Adrenal gland (tissue), 12 donors: ENCODE data around the gene CD177. TPM values are rescaled to one million over a fixed set of nuclear protein-coding genes. Genes with fewer than 3 reads are reported as not detected.

Experiments used
- DNase-seq, 7 donors: peaks; one replicate each; pipeline ENCODE4 v3.0.0-alpha.2; 2019 to 2020
- H3K27ac ChIP-seq, 5 donors: fragments of 200-600 bp; sonication (generic) in 4 of 5; 1 replicate in 3 of 5; 2 replicates in 2 of 5; pipeline versions ENCODE4 v1.5.1 to v1.8.0; 2016 to 2020; ENCODE audit warnings: mild to moderate bottlenecking in 1 of 5
- H3K27me3 ChIP-seq: fragments of 200-600 bp; 2 replicates; pipeline ENCODE4 v1.8.0; 2021
- H3K36me3 ChIP-seq, 2 donors: fragments of 200-600 bp; replicated peaks in 1 of 2; 1 replicate in 1 of 2; 2 replicates in 1 of 2; pipeline versions ENCODE4 v1.5.1 to v1.8.0; 2018 to 2022
- H3K4me1 ChIP-seq, 2 donors: fragments of 200-600 bp; replicated peaks in 1 of 2; 1 replicate in 1 of 2; 2 replicates in 1 of 2; pipeline versions ENCODE4 v1.5.1 to v1.8.0; 2018 to 2021
- H3K4me3 ChIP-seq, 4 donors: fragments of 200-600 bp; sonication (generic) in 3 of 4; one replicate each; pipeline ENCODE4 v1.5.1; 2016 to 2018
- H3K9me3 ChIP-seq, 3 donors: fragments of 200-600 bp; sonication (generic) in 1 of 3; replicated peaks in 1 of 3; 1 replicate in 2 of 3; 2 replicates in 1 of 3; pipeline versions ENCODE4 v1.5.1 to v1.8.0; 2016 to 2021
- CTCF ChIP-seq, 6 experiments: fragments of 450-650 bp in 4 of 6; fragments of 200-600 bp in 2 of 6; sonication (generic) in 1 of 6; IDR thresholded peaks; 1 replicate in 5 of 6; 2 replicates in 1 of 6; pipeline versions ENCODE4 v1.5.1 to v1.8.0; 2016 to 2021; ENCODE audit warnings: antibody characterized with exemption in 6 of 6, mild to moderate bottlenecking in 2 of 6, moderate library complexity in 1 of 6
- POLR2A ChIP-seq, 2 donors: fragments of 450-650 bp; IDR thresholded peaks; one replicate each; pipeline ENCODE4 v1.6.1; 2017; ENCODE audit warnings: antibody characterized with exemption in 2 of 2, mild to moderate bottlenecking in 2 of 2, moderate library complexity in 1 of 2
- WGBS, 4 donors: extraction: QIAGEN DNeasy Blood & Tissue Kit in 2 of 4; methylation state at CpG; one replicate each; pipeline versions ENCODE4 v1.1.5 to v1.1.7; 2013 to 2017; 5-methylcytosine and 5-hydroxymethylcytosine counted together
- intact Hi-C, 2 donors: fragments of 100-400 bp; cut with DNase I; formaldehyde crosslinking; loops; one replicate each; pipeline versions ENCODE4 v1.14.1 to v1.15.0; 2022 to 2023
- polyA plus RNA-seq, 3 donors: library from polyadenylated mRNA; stranded (reverse); fragments of 200-250 nt in 2 of 3; fragments of 350-450 nt in 1 of 3; fragmentation: Illumina TruSeq in 1 of 3; extraction: RNeasy Lipid Tissue Mini Kit (QIAGEN cat#74804) in 1 of 3; gene quantifications; one replicate each; pipeline ENCODE4 v1.2.3, GENCODE V29; 2013 to 2014
- total RNA-seq, 9 donors: library from RNA; depleted of rRNA in 4 of 9; stranded (reverse); fragments of >200 nt in 4 of 9; fragments of 120-200 nt in 1 of 9; fragmentation: NEBNext Ultra II Directional in 1 of 9; extraction: Animal tissue kit (Norgen Biotek cat#: 25700) in 1 of 9; gene quantifications; one replicate each; pipeline versions ENCODE4 v1.1.0 to v1.2.4, GENCODE V29; 2013 to 2023
- donor health status: healthy with polysubstance abuse.
- donor health status: Bipolar disorder and iron deficiency.
- donor health status: DM: yes; HTN: yes; CAD: no.
- donor health status: DM: no; HTN: no; CAD: no.
- donor health status: DM: no; HTN: no; CAD: no.
- donor health status: DM: yes; HTN: yes; CAD: no.

The CD177 gene
- total and polyA plus RNA-seq, 12 donors, result 0.20 to 0.58 (median 0.39) TPM; not detected in 5

- intact Hi-C loops, result no loop called here
- no peaks in the 10 kb centered on the region for H3K27me3 ChIP-seq
- H3K36me3 ChIP-seq, result no peaks in the 10 kb centered on the region
- TF ChIP-seq CTCF (IDR thresholded peaks at IDR 0.05) (no peak), POLR2A (IDR thresholded peaks at IDR 0.05) (no peak)
- H3K4me3 ChIP-seq, result no peak overlapping the region
- H3K4me1 ChIP-seq, result no peaks in the 10 kb centered on the region
- H3K27ac ChIP-seq, result no peak overlapping the region
- DNase-seq, result no peak
- 39 to 55% (median 50%) methylated on average over 4 of the region's 4 CpGs for WGBS, 4 donors
- no peaks in the 10 kb centered on the region for H3K9me3 ChIP-seq
These were observed 44.0 kb upstream of the CD177 start for GRCh38 chr19:43309466-43309865.

GRCh38 chr19:43310221-43310620 lies 43.3 kb upstream of the CD177 start:
- TF ChIP-seq POLR2A (IDR thresholded peaks at IDR 0.05) (no peak), CTCF (IDR thresholded peaks at IDR 0.05) (no peak)
- 71 to 77% (median 73%) methylated on average over 3 of the region's 3 CpGs for WGBS, 4 donors
- Histone ChIP-seq H3K27me3 (no peaks in the 10 kb centered on the region), H3K27ac (no peak overlapping the region), H3K4me1 (no peaks in the 10 kb centered on the region), H3K4me3 (no peak overlapping the region), H3K9me3 (no peaks in the 10 kb centered on the region), H3K36me3 (no peaks in the 10 kb centered on the region)
- intact Hi-C loops, result no loop called here
- DNase-seq, result no peak

GRCh38 chr19:43311256-43311655 lies 42.2 kb upstream of the CD177 start:
- no peak overlapping the region for H3K27ac ChIP-seq
- H3K27me3 ChIP-seq, result no peaks in the 10 kb centered on the region
- no peak for TF ChIP-seq CTCF (IDR thresholded peaks at IDR 0.05)
- 64 to 77% (median 75%) methylated on average over 6 of the region's 6 CpGs for WGBS, 4 donors
- H3K4me3 ChIP-seq, result no peak overlapping the region
- H3K9me3 ChIP-seq, result no peaks in the 10 kb centered on the region
- H3K4me1 ChIP-seq, result no peaks in the 10 kb centered on the region
- intact Hi-C loops, result no loop called here
- H3K36me3 ChIP-seq, result no peaks in the 10 kb centered on the region
- DNase-seq, result no peak

- Histone ChIP-seq H3K36me3 (no peaks in the 10 kb centered on the region), H3K4me1 (no peaks in the 10 kb centered on the region), H3K27ac (no peak overlapping the region), H3K27me3 (no peaks in the 10 kb centered on the region), H3K4me3 (no peak overlapping the region), H3K9me3 (no peaks in the 10 kb centered on the region)
- DNase-seq, result no peak
- 47 to 54% (median 52%) methylated on average over 2 of the region's 2 CpGs for WGBS, 4 donors
- no peak for TF ChIP-seq POLR2A (IDR thresholded peaks at IDR 0.05)
- intact Hi-C loops, result no loop called here
These were observed 41.8 kb upstream of the CD177 start for GRCh38 chr19:43311706-43312105.

- DNase-seq, result no peak
- 73 to 83% (median 76%) methylated on average over 12 of the region's 12 CpGs for WGBS, 4 donors
- Histone ChIP-seq H3K27ac (no peak overlapping the region), H3K9me3 (no peaks in the 10 kb centered on the region), H3K36me3 (no peaks in the 10 kb centered on the region), H3K27me3 (no peaks in the 10 kb centered on the region), H3K4me1 (no peaks in the 10 kb centered on the region), H3K4me3 (no peak overlapping the region)
- TF ChIP-seq CTCF (IDR thresholded peaks at IDR 0.05), result no peak
- intact Hi-C loops, result no loop called here
These were observed 39.6 kb upstream of the CD177 start for GRCh38 chr19:43313711-43314495.
